GM12875 (cell line): ENCODE data around the gene XAB2.

ENCODE experiments used
- H3K4me3 ChIP-seq: one replicate; pipeline ENCODE4 v1.5.1; 2011; ENCODE audit warnings: low read depth, low read length, control low read depth
- CTCF ChIP-seq: IDR thresholded peaks from 2 replicates; pipeline ENCODE4 v1.5.1; 2011; ENCODE audit warnings: low read depth, mild to moderate bottlenecking, control low read depth, inconsistent platforms, low read length, moderate library complexity, borderline replicate concordance; ENCODE audit not compliant: insufficient read depth

Gene XAB2

GRCh38 chr19:7629347-7630054 is at the start of gene XAB2, which contains the start of gene PET100:
TSS of gene XAB2 (minus strand) at chr19:7629545. CDS start at chr19:7629527, 18 bp downstream.
TSS of gene PET100 (plus strand) at chr19:7629793. CDS start at chr19:7629834, 41 bp downstream.
- no peak for TF ChIP-seq CTCF
- peak within 1 kb of the TSS; percentile 89 for H3K4me3 ChIP-seq

- no peak overlapping the region for H3K4me3 ChIP-seq
- no peak for TF ChIP-seq CTCF
Measured at GRCh38 chr19:7677669-7678311, 48.4 kb upstream of the XAB2 start.

- peak within 1 kb of the TSS; percentile 39 for H3K4me3 ChIP-seq
- no peak for TF ChIP-seq CTCF
Measured at GRCh38 chr19:7676854-7677253, 47.5 kb upstream of the XAB2 start, which contains the start of gene MCEMP1. TSS of gene MCEMP1 (plus strand) at chr19:7677090. CDS start at chr19:7677121, 31 bp downstream.

GRCh38 chr19:7676376-7676775 is 47.0 kb upstream of the XAB2 start:
- peak overlapping the region; percentile 39 for H3K4me3 ChIP-seq
- no peak for TF ChIP-seq CTCF

GRCh38 chr19:7674010-7675005 is 45.0 kb upstream of the XAB2 start:
- TF ChIP-seq CTCF = no peak
- no peak overlapping the region for H3K4me3 ChIP-seq

GRCh38 chr19:7672522-7672921 is 43.2 kb upstream of the XAB2 start:
- no peak overlapping the region for H3K4me3 ChIP-seq
- no peak for TF ChIP-seq CTCF
